Neuronal stem cell (in vitro differentiated cells): Measurements from ENCODE around the gene ANKS1B.

ENCODE experiments used
- DNase-seq: peaks from one replicate; pipeline ENCODE4 v3.0.0-alpha.2; 2013; ENCODE audit warnings: low spot score
- H2AFZ ChIP-seq: one replicate; pipeline ENCODE4 v1.6.1; 2013; ENCODE audit warnings: mild to moderate bottlenecking, low read length, inconsistent platforms
- H2AK5ac ChIP-seq: 2 replicates; pipeline ENCODE4 v1.6.1; 2013; ENCODE audit warnings: low read depth, mild to moderate bottlenecking, inconsistent platforms, low read length, moderate library complexity, mixed read lengths
- H2BK120ac ChIP-seq: 2 replicates; pipeline ENCODE4 v1.6.1; 2013; ENCODE audit warnings: low read depth, mild to moderate bottlenecking, inconsistent platforms, low read length, moderate library complexity, mixed read lengths
- H2BK12ac ChIP-seq: one replicate; pipeline ENCODE4 v1.6.1; 2013; ENCODE audit warnings: low read length, inconsistent platforms
- H2BK15ac ChIP-seq: 2 replicates; pipeline ENCODE4 v1.6.1; 2013; ENCODE audit warnings: mild to moderate bottlenecking, low read length, inconsistent platforms, mixed read lengths
- H2BK5ac ChIP-seq: one replicate; pipeline ENCODE4 v1.6.1; 2013; ENCODE audit warnings: inconsistent platforms, mild to moderate bottlenecking, low read length, moderate library complexity
- H3K14ac ChIP-seq: one replicate; pipeline ENCODE4 v1.6.1; 2013; ENCODE audit warnings: low read length, inconsistent platforms
- H3K18ac ChIP-seq: 2 replicates; pipeline ENCODE4 v1.6.1; 2013; ENCODE audit warnings: low read length, inconsistent platforms
- H3K23ac ChIP-seq: 2 replicates; pipeline ENCODE4 v1.6.1; 2013; ENCODE audit warnings: low read depth, mild to moderate bottlenecking, mixed read lengths, low read length, inconsistent platforms; ENCODE audit not compliant: poor library complexity
- H3K27ac ChIP-seq: replicated peaks from 3 replicates; pipeline ENCODE4 v1.5.1; 2013; ENCODE audit warnings: low read length, inconsistent platforms
- H3K27me3 ChIP-seq, 3 experiments: 2 replicates each; pipeline ENCODE4 v1.6.1; 2013; ENCODE audit warnings: low read length in 3 of 3, mild to moderate bottlenecking in 2 of 3, inconsistent platforms in 1 of 3, low read depth in 1 of 3, mixed read lengths in 1 of 3, moderate library complexity in 1 of 3; ENCODE audit not compliant: control insufficient read depth in 3 of 3, insufficient read depth in 3 of 3
- H3K36me3 ChIP-seq, 2 donors: replicated peaks in 1 of 2; 2 replicates each; pipeline ENCODE4 v1.6.1; 2013; ENCODE audit warnings: low read length in 2 of 2; ENCODE audit not compliant: control insufficient read depth in 2 of 2, insufficient read depth in 2 of 2
- H3K4ac ChIP-seq: 2 replicates; pipeline ENCODE4 v1.6.1; 2013; ENCODE audit warnings: inconsistent platforms, mild to moderate bottlenecking, low read length, moderate library complexity
- H3K4me1 ChIP-seq, 2 donors: 1 replicate in 1 of 2; 2 replicates in 1 of 2; pipeline ENCODE4 v1.6.1; 2013; ENCODE audit warnings: low read length in 2 of 2, low read depth in 1 of 2; ENCODE audit not compliant: control insufficient read depth in 2 of 2, insufficient read depth in 1 of 2
- H3K4me2 ChIP-seq: one replicate; pipeline ENCODE4 v1.6.1; 2013; ENCODE audit warnings: mild to moderate bottlenecking, low read length, inconsistent platforms; ENCODE audit not compliant: insufficient read depth, poor library complexity, severe bottlenecking
- H3K4me3 ChIP-seq, 2 donors: 2 replicates each; pipeline ENCODE4 v1.5.1; 2013; ENCODE audit warnings: low read length in 2 of 2, mild to moderate bottlenecking in 2 of 2, inconsistent platforms in 1 of 2, moderate library complexity in 1 of 2
- H3K79me1 ChIP-seq: one replicate; pipeline ENCODE4 v1.6.1; 2013; ENCODE audit warnings: low read depth, mild to moderate bottlenecking, inconsistent platforms, low read length, moderate library complexity
- H3K9ac ChIP-seq: one replicate; pipeline ENCODE4 v1.6.1; 2013; ENCODE audit warnings: mild to moderate bottlenecking, low read depth, low read length, inconsistent platforms; ENCODE audit not compliant: poor library complexity
- H3K9me3 ChIP-seq, 2 donors: replicated peaks in 1 of 2; 2 replicates each; pipeline versions ENCODE3 to v1.6.1; 2013; ENCODE audit warnings: low read length in 2 of 2, mild to moderate bottlenecking in 2 of 2, inconsistent platforms in 1 of 2, low read depth in 1 of 2, mixed read lengths in 1 of 2, moderate library complexity in 1 of 2; ENCODE audit not compliant: control insufficient read depth in 2 of 2, insufficient read depth in 1 of 2
- H4K8ac ChIP-seq: one replicate; pipeline ENCODE4 v1.6.1; 2013; ENCODE audit warnings: low read depth, mild to moderate bottlenecking, inconsistent platforms, low read length, moderate library complexity
- H4K91ac ChIP-seq: one replicate; pipeline ENCODE4 v1.6.1; 2013; ENCODE audit warnings: low read length, low read depth, mild to moderate bottlenecking, inconsistent platforms; ENCODE audit not compliant: poor library complexity
- WGBS, 2 donors: extraction: QIAGEN DNeasy Blood & Tissue Kit; methylation state at CpG; one replicate each; pipeline ENCODE4 v1.1.7; 2013; ENCODE audit warnings: missing lambda C conversion rate in 2 of 2, mixed read lengths in 1 of 2; ENCODE audit not compliant: insufficient read length in 2 of 2, insufficient replicate concordance in 1 of 2; ENCODE audit errors: extremely low coverage in 2 of 2; 5-methylcytosine and 5-hydroxymethylcytosine counted together

Gene ANKS1B

GRCh38 chr12:99235381-99235780 lies 749.4 kb downstream of the ANKS1B start:
- H3K27ac ChIP-seq, result no peak overlapping the region
- no peak overlapping the region for H2AK5ac ChIP-seq
- peaks cover 10 to 11% of the 10 kb centered on the region in 2 donors for H3K4me1 ChIP-seq
- no peak overlapping the region for H3K4ac ChIP-seq
- H3K23ac ChIP-seq, result no peak overlapping the region
- no peak overlapping the region for H3K14ac ChIP-seq
- H2BK15ac ChIP-seq, result no peak overlapping the region
- no peak overlapping the region for H3K18ac ChIP-seq
- no peak overlapping the region for H3K4me2 ChIP-seq
- no peak overlapping the region for H2AFZ ChIP-seq
- H3K36me3 ChIP-seq, result no peaks in the 10 kb centered on the region
- H2BK5ac ChIP-seq, result no peak overlapping the region
- no peaks in the 10 kb centered on the region for H3K79me1 ChIP-seq
- H4K91ac ChIP-seq, result no peak overlapping the region
- no peak overlapping the region for H3K4me3 ChIP-seq
- H3K9ac ChIP-seq, result no peak overlapping the region
- DNase-seq, result no peak
- H2BK120ac ChIP-seq, result no peak overlapping the region
- H2BK12ac ChIP-seq, result no peak overlapping the region
- H3K9me3 ChIP-seq, result peaks cover 0 to 16% of the 10 kb centered on the region in 2 donors
- H3K27me3 ChIP-seq, result no peaks in the 10 kb centered on the region
- no peak overlapping the region for H4K8ac ChIP-seq
- WGBS, 2 donors, result no CpG with 5 or more reads among the region's 3 CpGs

DNA sequence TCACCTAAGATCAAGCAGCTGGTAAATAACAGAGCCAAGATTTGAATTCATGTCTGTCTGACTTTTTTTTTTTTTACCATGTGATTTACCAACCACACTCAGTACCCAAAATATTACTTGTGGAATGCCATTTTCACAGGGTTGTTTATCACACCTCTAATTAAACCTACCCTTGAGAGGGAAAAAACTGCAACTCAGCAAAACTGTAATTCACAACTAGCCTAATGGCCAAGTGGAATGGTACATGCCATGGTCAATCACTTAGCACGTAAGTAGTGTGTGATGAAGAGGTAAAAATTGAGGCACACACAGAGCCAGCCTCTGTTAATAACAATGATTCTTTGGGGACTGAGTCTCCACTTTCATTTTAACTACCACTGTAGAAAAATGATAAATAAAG lies 750.0 kb downstream of the ANKS1B start:
- Histone ChIP-seq H3K9me3 (peaks cover 0 to 14% of the 10 kb centered on the region in 2 donors), H3K79me1 (no peaks in the 10 kb centered on the region), H2AFZ (no peak overlapping the region), H4K91ac (no peak overlapping the region), H2BK12ac (no peak overlapping the region), H3K9ac (no peak overlapping the region), H3K4me3 (no peak overlapping the region), H2BK15ac (no peak overlapping the region), H2AK5ac (no peak overlapping the region), H3K23ac (no peak overlapping the region), H3K4ac (no peak overlapping the region), H3K36me3 (no peaks in the 10 kb centered on the region), H3K14ac (no peak overlapping the region), H4K8ac (no peak overlapping the region), H3K27ac (no peak overlapping the region), H3K4me1 (peaks cover 10 to 11% of the 10 kb centered on the region in 2 donors), H2BK5ac (no peak overlapping the region), H3K18ac (no peak overlapping the region), H3K27me3 (no peaks in the 10 kb centered on the region), H3K4me2 (no peak overlapping the region), H2BK120ac (no peak overlapping the region)
- no peak for DNase-seq
- no CpG with 5 or more reads among the region's 1 CpG for whole genome bisulfite sequencing, 2 donors

- no peaks in the 10 kb centered on the region for H3K79me1 ChIP-seq
- no peak overlapping the region for H2AFZ ChIP-seq
- H4K91ac ChIP-seq, result no peak overlapping the region
- no peak for DNase-seq
- no peak overlapping the region for H2BK15ac ChIP-seq
- peaks cover 0 to 4% of the 10 kb centered on the region in 2 donors for H3K4me1 ChIP-seq
- no peak overlapping the region for H3K23ac ChIP-seq
- no CpG with 5 or more reads among the region's 4 CpGs for WGBS, 2 donors
- no peaks in the 10 kb centered on the region for H3K27me3 ChIP-seq
- no peak overlapping the region for H3K9ac ChIP-seq
- no peak overlapping the region for H3K4ac ChIP-seq
- no peak overlapping the region for H4K8ac ChIP-seq
- no peak overlapping the region for H2AK5ac ChIP-seq
- no peak overlapping the region for H2BK12ac ChIP-seq
- H3K9me3 ChIP-seq, result peaks cover 0 to 10% of the 10 kb centered on the region in 2 donors
- no peak overlapping the region for H3K4me2 ChIP-seq
- H3K27ac ChIP-seq, result no peak overlapping the region
- no peak overlapping the region for H3K18ac ChIP-seq
- no peak overlapping the region for H2BK120ac ChIP-seq
- no peak overlapping the region for H2BK5ac ChIP-seq
- no peaks in the 10 kb centered on the region for H3K36me3 ChIP-seq
- H3K4me3 ChIP-seq, result no peak overlapping the region
- H3K14ac ChIP-seq, result no peak overlapping the region
Observed at GRCh38 chr12:99232324-99232723, 752.4 kb downstream of the ANKS1B start.

DNA sequence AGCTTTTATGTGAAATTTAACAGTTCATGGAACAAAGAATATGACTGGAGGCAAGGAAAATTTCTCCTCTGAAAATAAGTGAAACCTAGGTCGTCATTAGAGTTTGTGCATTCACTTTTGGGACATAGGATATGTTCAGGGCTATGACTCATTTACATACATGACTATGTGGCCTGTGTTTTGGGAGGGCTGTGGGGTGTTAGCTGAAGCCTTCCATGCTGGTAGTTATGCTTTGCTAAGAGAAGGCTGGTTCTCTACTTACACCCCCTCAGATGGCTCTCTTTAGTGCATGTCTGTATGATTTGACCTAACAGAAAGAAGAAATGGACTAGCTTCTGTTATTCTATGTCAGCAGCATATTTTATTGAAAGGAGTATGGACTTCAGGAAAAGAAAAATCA lies 753.7 kb downstream of the ANKS1B start:
- Histone ChIP-seq H3K9me3 (peaks cover 0 to 3% of the 10 kb centered on the region in 2 donors), H3K14ac (no peak overlapping the region), H3K4me1 (peaks cover 0 to 4% of the 10 kb centered on the region in 2 donors), H3K18ac (no peak overlapping the region), H3K4ac (no peak overlapping the region), H3K79me1 (no peaks in the 10 kb centered on the region), H4K8ac (no peak overlapping the region), H3K27ac (no peak overlapping the region), H3K36me3 (no peaks in the 10 kb centered on the region), H2AK5ac (no peak overlapping the region), H3K4me3 (no peak overlapping the region), H2BK120ac (no peak overlapping the region), H2BK15ac (no peak overlapping the region), H2AFZ (no peak overlapping the region), H3K27me3 (no peaks in the 10 kb centered on the region), H2BK12ac (no peak overlapping the region), H3K9ac (no peak overlapping the region), H3K23ac (no peak overlapping the region), H4K91ac (no peak overlapping the region), H2BK5ac (no peak overlapping the region), H3K4me2 (no peak overlapping the region)
- no CpG with 5 or more reads among the region's 1 CpG for WGBS, 2 donors
- no peak for DNase-seq
